Uterus (tissue), 4 donors: ENCODE measurements around the gene ITGA2. TPM values are rescaled to one million over a fixed set of nuclear protein-coding genes. Genes with fewer than 3 reads are reported as not detected.

ENCODE experiments used
- DNase-seq, 2 donors: peaks; one replicate each; pipeline ENCODE4 v3.0.0-alpha.2; 2019 to 2020
- H3K27ac ChIP-seq, 2 donors: fragments of 200-600 bp; sonication (generic); 1 replicate in 1 of 2; 2 replicates in 1 of 2; pipeline ENCODE4 v1.5.1; 2016 to 2018
- H3K27me3 ChIP-seq, 2 donors: fragments of 200-600 bp; sonication (generic); one replicate each; pipeline ENCODE4 v1.5.1; 2018 to 2019; ENCODE audit warnings: control low read depth in 1 of 2
- H3K36me3 ChIP-seq, 2 donors: fragments of 200-600 bp; sonication (generic); one replicate each; pipeline ENCODE4 v1.5.1; 2019; ENCODE audit warnings: control low read depth in 1 of 2
- H3K4me1 ChIP-seq, 2 donors: fragments of 200-600 bp; sonication (generic); one replicate each; pipeline ENCODE4 v1.5.1; 2018 to 2019; ENCODE audit warnings: control low read depth in 1 of 2
- H3K4me3 ChIP-seq, 2 donors: fragments of 200-600 bp; sonication (generic); 1 replicate in 1 of 2; 2 replicates in 1 of 2; pipeline ENCODE4 v1.5.1; 2018 to 2019; ENCODE audit warnings: mild to moderate bottlenecking in 1 of 2
- H3K9me3 ChIP-seq, 2 donors: fragments of 200-600 bp; sonication (generic); one replicate each; pipeline ENCODE4 v1.5.1; 2019; ENCODE audit warnings: control low read depth in 1 of 2
- CTCF ChIP-seq, 4 experiments: fragments of 200-600 bp in 2 of 4; fragments of 450-650 bp in 2 of 4; sonication (generic) in 2 of 4; IDR thresholded peaks; one replicate each; pipeline ENCODE4 v1.5.1; 2016 to 2019; ENCODE audit warnings: antibody characterized with exemption in 4 of 4, mild to moderate bottlenecking in 2 of 4, moderate library complexity in 1 of 4
- POLR2A ChIP-seq, 2 donors: fragments of 450-650 bp; IDR thresholded peaks; one replicate each; pipeline ENCODE4 v1.6.1; 2016; ENCODE audit warnings: antibody characterized with exemption in 2 of 2, mild to moderate bottlenecking in 1 of 2, moderate library complexity in 1 of 2
- intact Hi-C: fragments of 100-400 bp; cut with DNase I; formaldehyde crosslinking; loops from one replicate; pipeline ENCODE4 v1.15.1; 2023; ENCODE audit warnings: low total_unique reads
- total RNA-seq, 4 donors: library from RNA; depleted of rRNA in 3 of 4; stranded (reverse); fragments of >200 nt in 3 of 4; gene quantifications; one replicate each; pipeline versions ENCODE4 v1.1.0 to v1.2.4, GENCODE V29; 2014 to 2023
- donor health status: DM: yes; HTN: yes; CAD: no.

ITGA2 gene
- total RNA-seq, 4 donors from 2014 or later = 1.3 to 22.4 (median 4.5) TPM

DNA sequence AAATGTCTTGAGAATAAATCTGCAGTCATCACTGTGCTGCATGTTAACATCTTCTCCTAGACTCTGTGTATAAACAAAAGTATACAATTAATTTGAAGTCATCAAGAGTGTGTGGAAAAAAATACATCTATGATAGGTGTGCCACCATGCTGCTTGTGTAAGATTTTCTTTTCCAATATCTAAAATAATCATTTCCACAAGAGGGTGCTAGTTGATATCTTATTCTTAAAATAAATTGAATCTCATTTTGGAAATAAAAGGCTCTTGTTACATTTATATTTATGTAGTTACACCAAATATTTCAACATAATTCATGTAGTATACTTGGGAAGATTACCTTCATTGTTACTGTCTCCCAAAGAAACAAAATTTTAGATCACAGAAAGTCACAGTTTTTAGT lies 134.6 kb downstream of the ITGA2 start:
- Histone ChIP-seq H3K36me3 (no peaks in the 10 kb centered on the region), H3K27ac (no peak overlapping the region), H3K4me3 (no peak overlapping the region), H3K27me3 (no peaks in the 10 kb centered on the region), H3K4me1 (no peaks in the 10 kb centered on the region), H3K9me3 (no peaks in the 10 kb centered on the region)
- intact Hi-C loops = no loop called here
- DNase-seq = no peak
- TF ChIP-seq CTCF (IDR thresholded peaks at IDR 0.05) (no peak), POLR2A (IDR thresholded peaks at IDR 0.05) (no peak)

DNA sequence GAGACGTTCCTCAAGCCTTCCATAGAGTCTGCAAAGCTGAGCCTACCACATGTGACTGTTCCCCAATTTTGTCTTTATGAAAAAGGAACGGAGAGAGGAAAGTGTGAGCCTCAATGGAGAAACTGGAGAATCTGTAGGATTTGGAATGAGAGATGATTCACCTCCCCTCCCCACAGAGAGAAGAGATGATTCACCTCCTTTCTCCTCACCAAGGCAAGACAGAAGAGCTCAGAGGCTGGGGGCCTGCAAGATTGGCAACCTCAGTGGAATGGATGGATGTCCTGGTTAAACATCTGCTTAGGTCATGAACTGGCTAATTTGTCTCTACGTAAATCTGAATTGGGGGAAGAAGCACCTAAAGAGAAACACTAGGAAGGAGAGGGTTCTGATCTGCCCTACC lies 137.4 kb downstream of the ITGA2 start:
- no peaks in the 10 kb centered on the region for H3K4me1 ChIP-seq
- H3K9me3 ChIP-seq = no peaks in the 10 kb centered on the region
- H3K27me3 ChIP-seq = no peaks in the 10 kb centered on the region
- no peaks in the 10 kb centered on the region for H3K36me3 ChIP-seq
- no peak for TF ChIP-seq CTCF (IDR thresholded peaks at IDR 0.05)
- TF ChIP-seq POLR2A (IDR thresholded peaks at IDR 0.05) = no peak
- no peak for DNase-seq
- intact Hi-C loops = no loop called here
- H3K4me3 ChIP-seq = no peak overlapping the region
- no peak overlapping the region for H3K27ac ChIP-seq

DNA sequence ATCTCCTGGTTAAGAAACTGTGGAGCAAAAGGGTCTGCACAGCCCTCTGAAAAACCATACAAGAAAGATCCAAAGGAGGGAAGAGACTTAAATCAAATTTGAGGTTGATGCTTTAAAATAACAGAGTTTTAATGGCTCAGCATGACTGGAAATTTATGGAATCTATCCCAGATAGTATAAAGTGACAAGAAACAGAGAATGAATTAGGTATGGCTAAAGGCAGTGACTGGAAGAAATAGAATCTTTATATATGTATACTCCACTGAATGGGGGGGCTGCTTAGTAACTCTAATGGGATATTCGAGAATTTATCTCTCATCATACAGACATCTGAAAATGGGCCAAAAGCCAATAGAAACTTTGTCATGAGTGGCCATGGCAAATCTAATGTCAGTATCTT lies 138.0 kb downstream of the ITGA2 start:
- H3K4me1 ChIP-seq = no peaks in the 10 kb centered on the region
- DNase-seq = no peak
- no peaks in the 10 kb centered on the region for H3K36me3 ChIP-seq
- H3K9me3 ChIP-seq = no peaks in the 10 kb centered on the region
- intact Hi-C loops = no loop called here
- no peaks in the 10 kb centered on the region for H3K27me3 ChIP-seq
- no peak overlapping the region for H3K27ac ChIP-seq
- H3K4me3 ChIP-seq = no peak overlapping the region
- no peak for TF ChIP-seq POLR2A (IDR thresholded peaks at IDR 0.05)
- TF ChIP-seq CTCF (IDR thresholded peaks at IDR 0.05) = no peak

- no peak for DNase-seq
These were observed 139.3 kb downstream of the ITGA2 start for GRCh38 chr5:53128481-53128880.

GRCh38 chr5:53130266-53130665 lies 141.1 kb downstream of the ITGA2 start:
- no peaks in the 10 kb centered on the region for H3K4me1 ChIP-seq
- H3K9me3 ChIP-seq = no peaks in the 10 kb centered on the region
- no peaks in the 10 kb centered on the region for H3K27me3 ChIP-seq
- H3K4me3 ChIP-seq = no peak overlapping the region
- intact Hi-C loops = no loop called here
- TF ChIP-seq POLR2A (IDR thresholded peaks at IDR 0.05) (no peak), CTCF (IDR thresholded peaks at IDR 0.05) (no peak)
- no peaks in the 10 kb centered on the region for H3K36me3 ChIP-seq
- DNase-seq = no peak
- H3K27ac ChIP-seq = no peak overlapping the region

More at GRCh38 chr5:53128481-53128880, 139.3 kb downstream of the ITGA2 start:
- H3K4me1 ChIP-seq = no peaks in the 10 kb centered on the region
- no peak for TF ChIP-seq CTCF (IDR thresholded peaks at IDR 0.05)
- TF ChIP-seq POLR2A (IDR thresholded peaks at IDR 0.05) = no peak
- intact Hi-C loops = no loop called here
- no peak overlapping the region for H3K27ac ChIP-seq
- no peak overlapping the region for H3K4me3 ChIP-seq
- H3K27me3 ChIP-seq = no peaks in the 10 kb centered on the region
- no peaks in the 10 kb centered on the region for H3K9me3 ChIP-seq
- no peaks in the 10 kb centered on the region for H3K36me3 ChIP-seq
